Measurements from ENCODE around the gene LRRC57. TPM values are rescaled to one million over a fixed set of nuclear protein-coding genes. Genes with fewer than 3 reads are reported as not detected.

LRRC57 gene
- total RNA-seq, 1 donor from 2014 or later, result 25.9 TPM

GRCh38 chr15:42544853-42545629 is 3.6 kb downstream of the LRRC57 start:
- TF ChIP-seq CTCF (IDR thresholded peaks at IDR 0.05), result no peak
- H3K4me3 ChIP-seq, result no peak overlapping the region
- no peaks in the 10 kb centered on the region for H3K9me3 ChIP-seq
- no peaks in the 10 kb centered on the region for H3K27me3 ChIP-seq
- no peak overlapping the region for H3K27ac ChIP-seq
- peaks cover 32% of the 10 kb centered on the region for H3K36me3 ChIP-seq
- peak; percentile 6 for ATAC-seq
- H3K4me1 ChIP-seq, result peaks cover 20% of the 10 kb centered on the region
- intact Hi-C loops (cut with DNase I), result no loop called here
- DNase-seq, result no peak

GRCh38 chr15:42533246-42533645 is 15.3 kb downstream of the LRRC57 start:
- no peaks in the 10 kb centered on the region for H3K9me3 ChIP-seq
- no peak for TF ChIP-seq CTCF (IDR thresholded peaks at IDR 0.05)
- intact Hi-C loops (cut with DNase I), result no loop called here
- no peak overlapping the region for H3K27ac ChIP-seq
- no peak overlapping the region for H3K4me3 ChIP-seq
- DNase-seq (no peak), ATAC-seq (no peak)
- H3K27me3 ChIP-seq, result no peaks in the 10 kb centered on the region
- no peaks in the 10 kb centered on the region for H3K4me1 ChIP-seq
- peaks cover 74% of the 10 kb centered on the region for H3K36me3 ChIP-seq

GRCh38 chr15:42528970-42529369 is 19.6 kb downstream of the LRRC57 start:
- H3K4me3 ChIP-seq, result no peak overlapping the region
- no peaks in the 10 kb centered on the region for H3K4me1 ChIP-seq
- no peak for ATAC-seq
- no peaks in the 10 kb centered on the region for H3K27me3 ChIP-seq
- no peak for TF ChIP-seq CTCF (IDR thresholded peaks at IDR 0.05)
- DNase-seq, result no peak
- H3K27ac ChIP-seq, result no peak overlapping the region
- intact Hi-C loops (cut with DNase I), result no loop called here
- H3K9me3 ChIP-seq, result no peaks in the 10 kb centered on the region
- peaks cover 77% of the 10 kb centered on the region for H3K36me3 ChIP-seq

- ATAC-seq (no peak), DNase-seq (no peak)
- no peak for TF ChIP-seq CTCF (IDR thresholded peaks at IDR 0.05)
- Histone ChIP-seq H3K27me3 (no peaks in the 10 kb centered on the region), H3K27ac (no peak overlapping the region), H3K4me1 (no peaks in the 10 kb centered on the region), H3K36me3 (peaks cover 63% of the 10 kb centered on the region), H3K9me3 (no peaks in the 10 kb centered on the region), H3K4me3 (no peak overlapping the region)
- intact Hi-C loops (cut with DNase I), result no loop called here
Measured at GRCh38 chr15:42523331-42523730, 25.3 kb downstream of the LRRC57 start.

GRCh38 chr15:42511007-42511391 is 37.6 kb downstream of the LRRC57 start:
- H3K9me3 ChIP-seq, result no peaks in the 10 kb centered on the region
- TF ChIP-seq CTCF (IDR thresholded peaks at IDR 0.05), result no peak
- H3K4me1 ChIP-seq, result peaks cover 29% of the 10 kb centered on the region
- H3K27me3 ChIP-seq, result no peaks in the 10 kb centered on the region
- intact Hi-C loops (cut with DNase I), result no loop called here
- peak; percentile 79 for ATAC-seq
- peaks cover 35% of the 10 kb centered on the region for H3K36me3 ChIP-seq
- peak overlapping the region; percentile 81 for H3K27ac ChIP-seq
- peak overlapping the region; percentile 36 for H3K4me3 ChIP-seq
- no peak for DNase-seq
